ENCODE data around the gene CHMP5.

Gene CHMP5

DNA sequence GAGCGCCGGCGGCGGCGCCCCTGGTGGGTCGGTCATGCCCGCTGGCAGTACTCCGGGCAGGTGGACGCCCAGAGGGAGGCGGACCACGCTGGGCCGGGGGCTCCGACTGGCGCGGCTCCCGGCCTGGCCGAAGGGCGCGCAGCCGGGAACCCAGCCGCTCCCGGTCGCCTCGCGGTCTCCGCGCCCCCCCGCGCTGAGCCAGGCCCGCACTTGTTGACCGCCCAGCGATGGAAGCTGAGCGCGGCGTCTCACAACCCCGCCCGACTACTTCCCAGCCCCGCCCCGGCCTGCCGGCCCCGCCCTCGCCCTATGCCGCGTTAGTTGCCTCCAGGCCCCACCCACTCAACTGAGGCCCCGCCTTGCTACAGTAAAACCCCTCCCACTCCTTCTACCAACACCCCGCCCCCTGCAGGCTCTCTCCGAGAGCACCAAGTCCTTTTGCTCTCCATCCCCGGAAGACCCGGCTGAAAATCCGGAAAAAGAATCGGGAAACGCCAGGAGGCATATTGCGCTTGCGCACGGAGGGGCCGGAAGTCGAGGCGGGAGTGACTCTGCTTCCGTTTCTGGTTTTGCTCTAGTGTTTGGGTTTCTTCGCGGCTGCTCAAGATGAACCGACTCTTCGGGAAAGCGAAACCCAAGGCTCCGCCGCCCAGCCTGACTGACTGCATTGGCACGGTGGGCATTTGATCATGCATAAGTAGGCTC lies at the start of gene CHMP5, which contains the start of gene BAG1:
CHMP5 (plus strand) TSS at position 577 of the 705 bp plus-strand sequence; CDS start at position 607, 30 bp downstream.
BAG1 (minus strand) TSS at position 236 of the 705 bp plus-strand sequence.
- peak; percentile 82 for DNase-seq

DNA sequence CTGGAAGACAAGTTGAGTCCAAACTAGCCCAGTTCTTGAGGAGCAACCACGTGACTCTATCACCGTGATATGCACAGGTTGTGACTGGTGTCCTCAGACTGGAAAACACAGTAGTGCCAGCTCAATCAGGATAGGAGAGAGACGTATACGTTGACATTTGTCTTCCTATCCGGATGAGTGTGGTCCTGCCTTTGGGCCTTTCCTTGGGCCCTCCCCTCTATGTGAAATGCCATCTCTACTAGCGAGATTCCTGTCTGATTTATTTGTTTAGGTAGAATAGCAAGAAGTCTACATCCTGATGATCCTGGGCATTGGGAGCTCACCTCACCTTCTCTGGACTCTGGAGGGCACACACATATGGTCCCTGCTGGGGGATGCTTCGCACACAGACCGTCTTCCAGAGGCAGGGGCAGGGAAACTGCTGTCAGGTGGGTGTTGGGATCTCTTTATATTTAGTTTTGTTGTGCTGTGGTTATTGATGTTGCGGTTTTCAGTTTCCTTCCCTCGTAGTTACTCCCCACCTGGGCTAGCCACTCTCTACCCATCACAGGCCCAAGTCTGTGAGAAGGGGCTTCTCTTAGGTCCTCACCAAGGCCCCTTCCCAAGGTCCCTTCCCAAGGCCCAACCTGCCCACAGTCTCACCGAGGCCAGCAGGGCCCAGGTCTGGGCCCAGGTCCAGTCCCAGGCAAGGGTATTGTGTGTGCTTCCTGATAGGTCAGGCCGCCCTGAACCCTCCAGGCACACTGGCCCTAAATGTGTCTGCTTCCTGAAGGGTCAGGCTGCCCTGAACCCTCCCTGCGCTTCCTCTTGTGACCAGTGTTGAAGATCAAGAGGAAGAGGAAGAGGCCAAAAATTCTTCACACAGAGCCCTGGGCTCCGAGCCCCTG lies 43.9 kb upstream of the CHMP5 start:
- DNase-seq, result no peak

DNA sequence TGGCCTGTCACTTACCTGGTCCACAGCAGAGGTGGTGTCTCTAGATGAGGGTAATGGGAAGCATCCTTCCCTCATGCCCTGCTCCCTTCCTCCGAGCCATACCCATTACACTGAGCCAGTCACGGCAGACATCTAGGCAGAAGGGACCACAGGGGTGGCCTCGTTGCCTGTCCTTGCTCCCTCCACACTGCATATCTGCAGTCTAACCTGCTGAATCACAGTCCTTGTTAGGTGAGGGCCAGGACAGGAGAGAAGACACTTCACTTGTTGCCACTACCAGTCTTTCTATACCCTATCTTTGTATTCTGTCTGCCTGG lies 43.3 kb upstream of the CHMP5 start:
- DNase-seq, result no peak

DNA sequence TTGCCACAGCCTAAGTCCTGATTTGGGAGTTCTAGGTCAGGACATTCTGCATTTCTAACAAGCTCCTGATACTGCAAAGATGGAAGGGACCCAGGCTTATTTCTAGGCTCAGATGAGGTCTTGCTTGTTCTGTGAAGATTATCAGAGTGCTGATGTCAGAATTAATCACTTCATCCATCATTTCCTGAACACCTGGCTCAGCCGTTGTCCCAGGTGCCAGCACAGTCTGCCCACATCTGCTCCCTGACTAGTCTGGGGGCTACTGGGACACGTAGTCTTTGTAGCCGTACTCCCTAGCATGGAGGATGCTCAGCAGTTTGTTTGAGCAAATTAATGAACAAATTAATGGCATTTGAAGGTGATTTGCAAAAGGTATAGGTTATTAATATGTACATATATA lies 42.8 kb upstream of the CHMP5 start:
- no peak for DNase-seq

- DNase-seq, result no peak
Observed at GRCh38 chr9:33223696-33224095, 41.2 kb upstream of the CHMP5 start.

- DNase-seq, result no peak
Observed at GRCh38 chr9:33225319-33226147, 39.3 kb upstream of the CHMP5 start.

DNA sequence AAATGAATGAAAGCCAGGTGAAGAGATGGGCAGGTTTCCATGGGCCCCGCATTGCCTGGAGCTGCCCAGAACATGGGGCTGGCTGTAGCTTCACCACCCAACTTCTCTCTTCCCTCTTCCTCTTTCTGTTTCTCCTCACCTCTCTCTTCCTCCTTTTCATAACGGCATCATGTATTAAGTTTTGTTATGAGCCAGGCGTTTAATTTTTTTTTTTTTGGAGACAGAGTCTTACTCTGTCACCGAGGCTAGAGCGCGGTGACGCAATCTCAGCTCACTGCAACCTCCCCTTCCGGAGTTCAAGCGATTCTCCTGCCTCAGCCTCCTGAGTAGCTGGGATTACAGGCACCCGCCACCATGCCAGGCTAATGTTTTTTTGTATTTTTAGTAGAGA lies 37.8 kb upstream of the CHMP5 start:
- DNase-seq, result no peak

DNA sequence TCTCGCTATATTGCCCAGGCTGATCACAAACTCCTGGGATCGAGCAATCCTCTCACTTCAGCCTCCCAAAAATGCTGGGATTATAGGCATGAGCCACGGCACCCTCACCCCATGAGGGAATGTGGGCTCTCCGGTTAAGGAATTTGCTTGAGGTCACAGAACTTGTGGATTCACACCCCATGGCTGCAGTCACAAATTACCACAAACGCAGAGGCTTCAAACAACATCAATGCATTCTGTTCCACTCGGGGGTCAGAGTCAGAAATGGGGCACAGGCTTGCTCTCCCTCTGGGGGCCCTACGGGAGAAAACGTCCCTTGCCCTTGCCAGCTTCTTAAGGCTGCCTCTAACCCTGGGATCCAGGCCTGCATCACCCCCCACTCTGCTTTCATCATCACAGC lies 37.1 kb upstream of the CHMP5 start:
- DNase-seq, result no peak

DNA sequence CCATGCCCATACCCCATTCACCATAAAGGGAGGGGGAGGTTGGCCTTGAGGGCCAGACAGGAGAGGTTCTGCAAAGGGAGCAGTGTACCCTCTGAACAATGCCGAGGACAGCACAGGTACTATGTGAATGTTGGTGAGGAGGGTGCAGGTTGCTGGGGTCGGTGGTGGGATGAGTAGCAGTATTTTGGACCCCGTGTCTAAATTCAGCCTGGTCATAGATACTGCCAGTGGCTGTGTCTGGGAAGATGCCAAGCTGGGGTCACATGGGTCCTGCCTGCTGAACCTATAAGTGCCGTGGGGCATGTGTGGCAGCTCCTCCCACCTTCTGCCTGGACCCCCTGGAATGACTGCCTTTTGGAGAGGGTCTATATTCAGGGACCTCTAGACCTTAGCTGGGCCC lies 36.2 kb upstream of the CHMP5 start:
- DNase-seq, result no peak

- no peak for DNase-seq
Observed at GRCh38 chr9:33229359-33230114, 35.3 kb upstream of the CHMP5 start.

- no peak for DNase-seq
Observed at GRCh38 chr9:33230756-33231622, 33.9 kb upstream of the CHMP5 start.

DNA sequence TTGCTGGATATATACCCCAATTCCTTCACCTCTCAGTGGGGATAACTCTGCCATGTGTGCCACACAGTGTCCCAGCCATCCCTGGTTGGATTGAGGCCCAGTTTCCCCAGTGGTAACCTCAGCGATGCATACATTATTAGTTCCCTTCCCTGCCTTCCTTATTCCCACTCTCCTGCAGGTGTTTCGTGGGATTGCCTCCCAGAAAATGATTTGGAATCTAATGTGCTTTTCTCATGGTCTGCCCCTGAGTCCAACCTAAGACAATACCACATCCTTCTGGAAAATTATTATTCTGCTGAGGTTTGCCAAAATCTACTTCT lies 33.3 kb upstream of the CHMP5 start:
- DNase-seq, result no peak

GRCh38 chr9:33232815-33233214 lies 32.0 kb upstream of the CHMP5 start:
- no peak for DNase-seq

DNA sequence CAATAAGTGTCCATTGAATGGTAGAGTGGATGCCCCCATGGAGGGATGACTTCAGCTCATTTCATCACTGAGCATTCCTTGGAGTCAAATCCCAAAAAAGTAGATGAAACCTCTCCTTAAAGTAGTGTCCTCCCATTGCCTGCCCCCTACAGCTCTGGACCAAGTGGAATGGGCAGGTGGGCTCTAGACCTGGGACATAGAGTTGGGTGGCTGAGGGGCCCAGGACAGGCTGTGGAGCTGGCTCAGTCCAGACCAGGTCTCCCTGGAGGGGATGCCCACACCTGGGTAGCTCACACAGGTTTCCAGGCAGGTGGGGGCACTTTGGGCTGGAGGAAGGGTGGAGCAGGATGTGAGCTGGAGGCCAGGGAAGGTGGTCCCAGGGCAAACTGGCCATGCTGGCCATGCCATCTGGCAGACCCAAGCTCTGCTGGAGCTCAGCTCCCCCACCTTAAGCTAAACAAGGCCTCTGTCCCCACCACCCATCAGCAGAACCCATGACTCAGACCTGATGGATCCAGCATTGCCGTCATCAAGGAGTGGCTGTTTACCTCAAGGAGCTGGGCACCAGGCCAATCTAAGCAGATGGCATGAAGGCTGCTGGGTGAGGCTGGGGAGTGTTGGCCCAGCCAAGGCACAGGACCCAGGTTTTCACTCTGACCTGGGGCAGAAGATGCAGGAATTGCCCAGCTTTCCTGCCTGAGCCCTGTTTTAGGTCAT lies 31.1 kb upstream of the CHMP5 start:
- DNase-seq, result no peak

- DNase-seq, result no peak
Observed at GRCh38 chr9:33234511-33235467, 30.1 kb upstream of the CHMP5 start.

DNA sequence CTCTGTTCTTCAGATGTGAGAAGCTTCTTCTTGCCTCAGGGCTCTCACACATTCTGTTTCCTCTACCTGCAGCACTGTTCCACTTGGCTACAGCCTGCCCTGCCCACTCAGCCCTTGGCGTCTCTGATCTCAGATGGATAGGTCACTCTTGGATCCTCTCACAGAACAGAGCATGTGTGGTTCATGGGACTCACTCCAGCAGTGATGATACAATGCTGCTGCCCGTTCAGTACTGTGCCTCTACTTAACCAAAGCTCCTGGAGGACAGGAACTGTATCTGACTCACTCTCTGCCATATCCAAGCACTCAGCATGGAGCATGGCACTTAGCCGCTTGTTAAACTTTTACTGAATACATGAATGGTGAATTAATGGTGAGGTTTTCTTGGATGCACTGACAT lies 28.3 kb upstream of the CHMP5 start:
- no peak for DNase-seq

GRCh38 chr9:33239921-33240320 lies 24.9 kb upstream of the CHMP5 start, which contains the start of gene SPINK4:
SPINK4 (plus strand) TSS chr9:33240167; CDS start chr9:33240209, 42 bp downstream.
- no peak for DNase-seq

DNA sequence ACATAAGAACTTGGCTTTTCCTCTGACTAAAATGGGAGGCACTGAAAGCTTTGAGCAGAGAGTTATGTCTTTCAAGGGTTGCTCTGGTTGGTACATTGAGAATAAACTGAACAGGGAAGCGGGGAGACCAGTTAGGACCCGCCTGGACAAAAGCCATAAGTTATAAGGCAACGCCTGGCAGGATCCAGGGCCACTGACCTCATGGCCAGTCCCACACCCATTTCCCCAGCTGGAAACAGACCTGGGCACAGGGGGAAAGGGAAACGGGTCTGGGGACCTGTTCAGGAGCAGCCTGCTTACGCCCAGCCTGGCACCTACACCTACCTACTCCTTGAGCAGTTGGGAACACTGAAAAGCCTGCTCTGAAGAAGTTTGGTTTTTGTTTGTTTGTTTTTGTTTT lies 23.6 kb upstream of the CHMP5 start:
- no peak for DNase-seq

GRCh38 chr9:33242609-33243134 lies 22.2 kb upstream of the CHMP5 start:
- no peak for DNase-seq
